Activated naive CD4-positive, alpha-beta T cell treated with anti-CD3 and anti-CD28 coated beads, Interleukin-2, amount 50 U/mL, for 72 hours (primary cell): ENCODE data around the gene PFKP. TPM values are rescaled to one million over a fixed set of nuclear protein-coding genes. Genes with fewer than 3 reads are reported as not detected.
A peak's percentile ranks its signal among the peaks of the same experiment; 100 is the strongest.

ENCODE experiments used
- ATAC-seq, 2 donors: fragments of 150-1000 bp; cut with Tn5 transposase; 2 replicates each; pipeline ENCODE4 v1.10.0; 2021; ENCODE audit warnings: mild to moderate bottlenecking in 2 of 2, moderate library complexity in 2 of 2
- DNase-seq, 2 donors: peaks; one replicate each; pipeline ENCODE4 v3.0.0; 2021 to 2022; ENCODE audit warnings: low spot score in 2 of 2
- H3K27ac Mint-ChIP-seq, 2 donors: one replicate each; pipeline ENCODE4 v1.8.0; 2022; ENCODE audit warnings: mild to moderate bottlenecking in 2 of 2, mixed read lengths in 2 of 2
- H3K36me3 Mint-ChIP-seq, 2 donors: one replicate each; pipeline ENCODE4 v1.8.0; 2022; ENCODE audit warnings: mixed read lengths in 2 of 2
- H3K9me3 Mint-ChIP-seq, 2 donors: one replicate each; pipeline ENCODE4 v1.8.0; 2022; ENCODE audit warnings: mixed read lengths in 2 of 2
- total RNA-seq, 2 donors: library from RNA; stranded (reverse); gene quantifications; one replicate each; pipeline ENCODE4 v1.2.3, GENCODE V29; 2022

PFKP gene
- total RNA-seq: 100 to 1,000 TPM in 1 of 2 donors, 10 to 100 TPM in 1; 63.7 to 258 TPM

DNA sequence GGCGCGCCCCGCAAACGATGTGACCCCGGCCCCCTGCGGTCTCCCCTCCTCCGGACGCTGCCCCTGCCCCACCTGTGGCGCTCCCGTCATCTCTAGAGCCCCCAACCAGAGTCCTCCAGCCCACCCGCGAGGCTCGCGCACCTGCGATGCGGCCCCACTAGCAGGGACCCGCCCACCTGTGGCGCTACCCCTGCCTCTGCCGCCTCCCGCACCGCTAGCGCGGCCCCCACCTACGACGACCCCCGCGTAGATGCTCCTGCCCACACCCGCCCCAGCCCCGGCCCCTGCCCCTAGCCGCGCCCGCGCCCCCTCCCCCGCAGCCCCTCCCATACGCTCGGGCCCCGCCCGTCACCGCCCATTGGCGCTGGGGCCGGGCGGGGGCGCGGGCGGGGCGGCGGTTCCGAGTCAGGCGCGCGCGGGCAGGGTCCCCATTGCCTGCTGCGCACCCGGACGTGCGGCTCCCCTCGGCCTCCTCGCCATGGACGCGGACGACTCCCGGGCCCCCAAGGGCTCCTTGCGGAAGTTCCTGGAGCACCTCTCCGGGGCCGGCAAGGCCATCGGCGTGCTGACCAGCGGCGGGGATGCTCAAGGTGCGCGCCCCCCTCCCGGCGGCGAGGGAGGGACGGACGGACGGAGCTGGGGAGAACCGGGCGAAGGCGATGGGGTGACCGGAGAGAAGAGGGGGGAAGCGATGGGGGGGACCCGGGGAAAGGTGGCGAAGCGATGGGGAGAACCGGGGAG lies at the start of gene PFKP:
PFKP (plus strand) TSS at position 431 of the 741 bp plus-strand sequence; CDS start at position 479, 48 bp downstream.
- Mint-ChIP-seq H3K27ac (peak within 1 kb of the TSS; percentile 87 to 93), H3K36me3 (peaks cover 28 to 30% of the 10 kb centered on the region in 2 donors), H3K9me3 (no peaks in the 10 kb centered on the region)
- peak; percentile 40 to 72 for ATAC-seq
- DNase-seq: peak; percentile 70 to 77

DNA sequence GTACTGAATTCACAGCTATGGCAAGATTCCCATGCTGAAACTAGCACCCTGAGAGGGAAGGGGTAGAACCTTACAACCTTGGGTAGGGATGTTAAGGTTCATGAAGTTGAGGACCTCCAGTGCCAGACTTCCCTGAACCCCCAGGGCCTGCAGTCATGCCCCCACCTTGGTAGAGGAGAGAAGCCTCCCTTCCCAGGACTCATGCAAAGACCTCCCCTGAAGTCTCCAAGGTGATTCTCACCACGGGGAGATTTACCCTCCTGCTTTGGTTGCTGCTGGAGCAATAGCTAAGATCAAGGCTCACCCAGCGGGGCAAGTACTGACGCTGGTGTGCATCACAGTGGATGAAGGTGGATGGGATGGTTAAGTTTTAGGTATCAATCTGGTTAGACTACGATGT lies 49.1 kb upstream of the PFKP start:
- ATAC-seq: no peak

DNA sequence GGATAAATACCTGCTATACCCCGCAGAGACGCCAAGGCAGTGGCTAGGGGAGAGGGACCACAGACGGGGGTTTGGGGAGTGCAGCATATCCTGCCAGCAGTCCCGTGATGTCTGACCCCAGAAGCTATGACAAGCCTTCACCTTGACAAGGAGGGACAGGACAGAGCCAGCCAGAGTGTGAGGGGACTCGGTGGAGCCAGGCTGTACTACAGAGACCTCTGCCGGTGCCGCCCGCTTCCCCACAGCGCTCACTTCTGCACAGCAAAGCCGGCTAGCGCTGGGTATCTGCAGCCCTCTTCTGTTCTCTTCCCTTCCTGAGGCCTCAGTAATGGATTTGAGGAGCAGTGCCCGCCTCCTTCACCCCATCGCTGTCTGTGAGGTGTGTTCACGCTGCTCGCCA lies 47.0 kb upstream of the PFKP start:
- DNase-seq (no peak), ATAC-seq (no peak)
- Mint-ChIP-seq H3K9me3 (peaks cover 0 to 4% of the 10 kb centered on the region in 2 donors), H3K36me3 (no peaks in the 10 kb centered on the region), H3K27ac (no peak overlapping the region)

More for the DNA sequence above, 49.1 kb upstream of the PFKP start:
- Mint-ChIP-seq H3K27ac (no peak overlapping the region), H3K36me3 (peaks cover 0 to 5% of the 10 kb centered on the region in 2 donors), H3K9me3 (peaks cover 3 to 7% of the 10 kb centered on the region in 2 donors)
- no peak for DNase-seq

- H3K36me3 Mint-ChIP-seq: no peaks in the 10 kb centered on the region
- no peak overlapping the region for H3K27ac Mint-ChIP-seq
- peaks cover 0 to 4% of the 10 kb centered on the region in 2 donors for H3K9me3 Mint-ChIP-seq
- DNase-seq (no peak), ATAC-seq (no peak)
Measured at GRCh38 chr10:3020881-3021280, 46.5 kb upstream of the PFKP start.

DNA sequence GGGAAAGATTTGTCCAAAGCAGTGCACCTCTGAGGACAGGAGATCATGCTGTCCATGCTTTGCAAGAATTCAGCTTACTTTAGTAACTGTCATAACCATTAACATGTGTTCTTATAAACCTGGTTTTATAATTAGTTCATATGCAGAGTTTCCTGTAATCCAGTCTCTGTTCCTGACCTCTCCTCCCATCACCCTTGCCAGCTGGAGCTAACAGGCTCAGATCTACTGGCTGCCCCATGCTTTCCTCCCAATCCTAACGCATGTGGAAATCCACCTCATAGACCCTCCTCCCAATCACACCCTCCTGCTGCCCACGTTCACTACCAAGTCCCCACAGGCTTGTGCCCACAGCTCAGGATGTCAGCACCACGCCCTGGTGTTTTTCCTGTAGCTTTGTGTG lies 45.3 kb upstream of the PFKP start:
- Mint-ChIP-seq H3K9me3 (peaks cover 0 to 4% of the 10 kb centered on the region in 2 donors), H3K36me3 (no peaks in the 10 kb centered on the region), H3K27ac (no peak overlapping the region)
- DNase-seq: no peak
- ATAC-seq: no peak

GRCh38 chr10:3023892-3024291 lies 43.5 kb upstream of the PFKP start:
- ATAC-seq: no peak
- DNase-seq: no peak
- Mint-ChIP-seq H3K9me3 (peaks cover 0 to 4% of the 10 kb centered on the region in 2 donors), H3K36me3 (no peaks in the 10 kb centered on the region), H3K27ac (no peak overlapping the region)

GRCh38 chr10:3025026-3025683 lies 42.2 kb upstream of the PFKP start:
- ATAC-seq: no peak
- Mint-ChIP-seq H3K27ac (no peak overlapping the region), H3K9me3 (peaks cover 0 to 4% of the 10 kb centered on the region in 2 donors), H3K36me3 (no peaks in the 10 kb centered on the region)
- DNase-seq: no peak

- ATAC-seq (no peak), DNase-seq (no peak)
- Mint-ChIP-seq H3K9me3 (peaks cover 0 to 4% of the 10 kb centered on the region in 2 donors), H3K36me3 (no peaks in the 10 kb centered on the region), H3K27ac (no peak overlapping the region)
Measured at GRCh38 chr10:3027866-3028265, 39.5 kb upstream of the PFKP start.

DNA sequence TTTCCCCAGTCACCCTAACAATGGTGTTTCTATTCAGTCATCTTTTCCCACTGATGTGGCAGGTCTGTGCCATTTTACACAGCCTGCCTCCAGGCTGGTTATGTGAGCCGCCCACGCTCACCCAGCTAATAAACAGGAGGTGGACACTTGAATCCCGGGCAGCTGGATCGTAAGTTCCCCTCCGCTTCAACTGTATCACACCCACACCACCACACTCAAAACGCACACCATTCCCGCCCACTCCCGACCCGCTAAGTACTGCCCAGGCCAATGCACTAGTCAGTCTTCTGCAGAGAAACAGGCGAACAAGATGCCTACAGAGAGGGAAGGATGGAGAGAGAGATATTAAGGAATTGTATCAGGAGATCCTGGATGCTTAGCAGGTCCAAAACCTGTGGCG lies 38.9 kb upstream of the PFKP start:
- Mint-ChIP-seq H3K36me3 (no peaks in the 10 kb centered on the region), H3K27ac (no peak overlapping the region), H3K9me3 (no peaks in the 10 kb centered on the region)
- no peak for ATAC-seq
- no peak for DNase-seq

DNA sequence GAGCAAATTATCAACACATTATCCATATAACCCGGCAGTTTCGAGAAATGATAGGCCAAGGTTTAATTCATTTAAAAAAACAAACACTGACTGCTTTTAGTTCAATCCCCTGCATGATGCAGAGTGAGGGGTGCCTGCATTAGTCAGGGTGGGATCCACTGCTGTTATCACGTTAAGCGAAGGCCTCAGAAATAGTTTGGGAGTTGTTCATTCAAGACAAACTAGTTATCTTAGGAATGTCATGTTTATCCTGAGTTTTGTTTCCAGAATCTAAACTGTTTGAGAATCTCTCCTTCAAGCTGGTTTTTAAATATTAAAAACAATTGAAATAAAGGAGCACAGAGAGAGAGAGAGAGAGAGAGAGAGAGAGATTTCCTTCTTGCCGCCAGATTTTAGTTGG lies 36.6 kb upstream of the PFKP start:
- Mint-ChIP-seq H3K9me3 (no peaks in the 10 kb centered on the region), H3K27ac (no peak overlapping the region), H3K36me3 (no peaks in the 10 kb centered on the region)
- no peak for DNase-seq
- ATAC-seq: no peak

DNA sequence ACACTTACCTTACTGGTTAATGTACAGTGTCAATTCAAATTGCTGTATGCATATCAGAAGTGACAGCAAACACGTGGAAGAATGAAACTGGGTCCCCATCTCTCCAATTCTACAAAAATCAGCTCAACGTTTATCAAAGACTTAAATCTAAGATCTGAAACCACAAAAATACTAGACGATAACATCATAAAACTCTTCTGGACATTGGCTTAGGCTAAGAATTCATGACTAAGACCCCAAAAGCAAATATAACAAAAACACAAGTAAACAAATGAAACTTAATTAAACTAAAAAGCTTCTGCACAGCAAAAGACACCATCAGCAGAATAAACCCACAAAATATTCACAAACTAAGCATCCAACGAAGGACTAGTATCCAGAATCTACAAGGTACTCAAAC lies 35.9 kb upstream of the PFKP start:
- ATAC-seq (no peak), DNase-seq (no peak)
- no peaks in the 10 kb centered on the region for H3K9me3 Mint-ChIP-seq
- H3K36me3 Mint-ChIP-seq: no peaks in the 10 kb centered on the region
- no peak overlapping the region for H3K27ac Mint-ChIP-seq

GRCh38 chr10:3033925-3034324 lies 33.4 kb upstream of the PFKP start:
- H3K27ac Mint-ChIP-seq: no peak overlapping the region
- ATAC-seq: no peak

GRCh38 chr10:3034616-3035015 lies 32.7 kb upstream of the PFKP start:
- H3K27ac Mint-ChIP-seq: no peak overlapping the region
- no peak for ATAC-seq

More at GRCh38 chr10:3033925-3034324, 33.4 kb upstream of the PFKP start:
- Mint-ChIP-seq H3K9me3 (peaks cover 3 to 8% of the 10 kb centered on the region in 2 donors), H3K36me3 (no peaks in the 10 kb centered on the region)
- no peak for DNase-seq

DNA sequence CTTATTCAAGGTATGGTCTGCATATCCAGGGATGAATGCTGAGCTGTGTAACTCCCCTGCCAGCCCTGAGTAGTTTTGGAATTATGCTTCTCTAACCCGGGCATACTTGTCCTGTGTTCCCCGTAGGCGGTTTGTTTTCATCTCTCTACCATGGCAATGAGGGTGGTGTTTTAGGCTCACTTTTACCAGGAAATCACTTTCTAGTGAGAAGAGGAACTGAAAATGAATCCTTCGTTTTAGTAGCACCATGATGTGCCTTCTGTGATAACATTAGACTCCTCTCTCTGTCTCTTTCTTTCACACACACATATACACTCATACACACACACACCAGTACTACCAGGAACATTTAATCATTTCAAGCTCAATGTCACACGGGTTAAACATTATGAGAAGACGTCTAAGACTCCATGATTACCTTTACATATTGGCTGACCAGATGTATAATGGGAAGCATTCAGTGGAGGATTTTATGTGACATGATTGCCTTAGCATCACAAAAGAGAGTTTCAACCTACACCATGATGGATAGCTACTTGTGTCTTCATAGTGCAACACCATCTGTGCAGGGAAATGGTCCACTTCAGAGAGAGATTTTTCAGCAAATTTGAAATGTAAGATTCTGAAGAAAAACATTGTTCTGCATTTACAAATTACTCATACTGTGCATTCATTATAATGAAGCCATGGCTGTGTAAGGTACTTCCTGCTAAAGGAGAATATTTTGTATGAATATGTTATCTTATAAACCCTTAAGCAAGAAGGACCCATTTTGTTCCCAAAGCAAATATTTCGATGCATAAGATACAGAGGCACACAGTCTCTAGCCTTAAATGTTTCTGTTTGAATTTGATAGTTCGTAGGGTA lies 31.0 kb upstream of the PFKP start:
- ATAC-seq (peak in 1 of 2 donors; percentile 70), DNase-seq (no peak)
- Mint-ChIP-seq H3K27ac (no peak overlapping the region), H3K36me3 (no peaks in the 10 kb centered on the region), H3K9me3 (peaks cover 7 to 16% of the 10 kb centered on the region in 2 donors)

More at GRCh38 chr10:3034616-3035015, 32.7 kb upstream of the PFKP start:
- Mint-ChIP-seq H3K9me3 (peaks cover 7 to 8% of the 10 kb centered on the region in 2 donors), H3K36me3 (no peaks in the 10 kb centered on the region)
- no peak for DNase-seq

DNA sequence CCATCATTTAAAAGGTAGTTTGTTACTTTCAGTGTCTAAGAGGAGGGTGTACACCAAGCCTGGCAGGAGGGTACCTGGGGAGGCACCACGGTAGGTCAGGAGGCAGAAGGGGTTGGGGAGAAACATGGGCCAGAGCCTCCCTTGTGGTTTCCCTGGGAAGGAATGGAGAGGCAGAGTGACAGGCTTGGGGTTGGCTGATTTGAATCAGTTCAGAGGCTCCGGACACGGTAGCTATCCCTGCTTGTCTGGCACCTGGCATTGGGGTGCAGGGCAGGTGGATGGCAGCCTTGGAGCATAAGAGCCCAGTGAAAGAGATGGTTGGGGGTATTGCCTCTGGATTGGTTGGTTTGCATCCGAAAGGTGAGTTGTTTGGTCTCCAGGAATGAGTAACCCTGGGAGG lies 30.2 kb upstream of the PFKP start:
- no peak overlapping the region for H3K27ac Mint-ChIP-seq
- no peak for ATAC-seq
- no peaks in the 10 kb centered on the region for H3K36me3 Mint-ChIP-seq
- no peak for DNase-seq
- H3K9me3 Mint-ChIP-seq: peaks cover 7 to 16% of the 10 kb centered on the region in 2 donors

DNA sequence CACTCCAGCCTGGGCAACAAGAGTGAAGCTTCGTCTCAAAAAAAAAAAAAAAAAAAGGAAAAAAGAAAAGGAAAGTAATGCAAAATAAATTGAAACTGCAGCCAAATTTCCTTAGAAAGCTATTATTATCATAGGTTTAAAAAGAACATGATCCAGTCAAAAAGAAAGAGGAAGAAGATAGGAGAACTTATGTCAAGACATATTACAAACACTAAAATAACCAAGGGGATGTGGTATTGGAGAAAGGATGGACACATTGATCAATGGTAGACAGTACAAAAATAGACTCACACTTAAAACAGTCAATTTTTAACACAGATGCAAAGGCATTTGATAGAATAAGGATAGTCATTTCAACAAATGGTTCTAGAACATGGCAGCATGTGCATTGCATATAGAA lies 27.3 kb upstream of the PFKP start:
- H3K27ac Mint-ChIP-seq: no peak overlapping the region
- no peaks in the 10 kb centered on the region for H3K36me3 Mint-ChIP-seq
- H3K9me3 Mint-ChIP-seq: peaks cover 7 to 16% of the 10 kb centered on the region in 2 donors

DNA sequence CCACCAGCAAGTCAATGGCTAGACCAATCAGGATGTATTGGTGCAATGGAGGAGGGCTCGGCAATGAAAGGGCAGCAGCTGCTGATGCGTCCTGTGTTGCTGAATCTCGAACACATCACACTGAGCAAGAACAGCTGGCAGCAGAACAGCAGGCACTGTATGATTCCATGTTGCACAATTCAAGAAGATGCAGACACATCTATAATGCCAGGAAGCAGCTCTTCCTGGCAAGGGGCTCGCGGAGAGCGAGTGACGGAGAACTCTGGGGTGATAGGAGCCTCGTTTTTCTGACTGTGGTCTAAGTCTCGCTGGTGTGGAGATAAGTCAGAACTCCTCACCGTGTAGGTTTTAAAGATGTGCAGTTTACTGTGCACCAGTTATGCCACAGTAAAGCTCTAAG lies 24.8 kb upstream of the PFKP start:
- no peak for ATAC-seq
- peaks cover 5 to 8% of the 10 kb centered on the region in 2 donors for H3K9me3 Mint-ChIP-seq
- no peaks in the 10 kb centered on the region for H3K36me3 Mint-ChIP-seq
- DNase-seq: no peak
- H3K27ac Mint-ChIP-seq: no peak overlapping the region

More for the DNA sequence above, 27.3 kb upstream of the PFKP start:
- ATAC-seq (no peak), DNase-seq (no peak)
